GM12875 (cell line): Measurements from ENCODE around the gene FUT2.

Experiments used
- H3K4me3 ChIP-seq: one replicate; pipeline ENCODE4 v1.5.1; 2011; ENCODE audit warnings: low read depth, low read length, control low read depth
- CTCF ChIP-seq: IDR thresholded peaks from 2 replicates; pipeline ENCODE4 v1.5.1; 2011; ENCODE audit warnings: low read depth, mild to moderate bottlenecking, control low read depth, inconsistent platforms, low read length, moderate library complexity, borderline replicate concordance; ENCODE audit not compliant: insufficient read depth

The FUT2 gene

DNA sequence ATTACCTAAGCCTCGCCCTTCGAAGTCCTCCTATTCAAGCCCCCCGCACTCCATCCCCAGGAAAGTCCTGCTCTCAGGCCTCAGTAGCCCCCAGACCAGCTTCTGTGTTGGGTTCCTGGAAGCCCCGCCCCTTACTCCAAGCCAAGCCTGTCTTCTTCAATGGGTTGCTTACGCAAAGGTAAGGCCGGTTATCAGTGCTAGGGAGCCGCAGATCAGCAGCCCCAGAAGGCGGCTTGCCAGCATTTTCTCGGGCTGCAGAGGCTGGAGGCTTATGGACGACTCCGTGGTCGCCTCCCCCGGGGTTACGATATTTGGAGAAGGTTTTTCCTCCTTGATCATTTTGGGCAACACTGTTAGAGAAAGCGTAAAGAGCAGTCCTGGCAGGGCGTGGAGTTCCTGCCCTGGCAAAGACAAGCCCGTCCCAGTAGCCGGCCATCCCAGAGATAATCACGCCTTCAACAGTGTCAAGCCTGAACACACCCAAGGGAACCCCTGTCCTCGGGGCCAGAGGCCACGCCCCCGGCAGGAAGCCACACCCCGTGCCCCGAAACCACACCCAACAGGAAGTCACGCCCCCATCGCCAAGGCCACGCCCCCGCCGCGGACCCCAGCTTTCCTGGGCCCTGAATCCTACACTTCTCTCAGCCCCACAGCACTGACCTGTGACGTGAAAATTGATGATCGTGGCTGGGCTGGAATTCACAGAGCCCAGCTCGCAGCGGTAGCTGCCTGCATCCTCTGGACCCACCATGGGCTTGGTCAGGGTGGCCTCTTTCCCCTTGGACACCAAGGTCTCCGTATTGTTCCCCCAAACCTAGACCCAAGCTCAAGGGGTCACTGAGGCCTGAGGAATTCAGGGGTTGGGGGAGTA, 45.6 kb downstream of the FUT2 start:
- TF ChIP-seq CTCF, result no peak
- no peak overlapping the region for H3K4me3 ChIP-seq

DNA sequence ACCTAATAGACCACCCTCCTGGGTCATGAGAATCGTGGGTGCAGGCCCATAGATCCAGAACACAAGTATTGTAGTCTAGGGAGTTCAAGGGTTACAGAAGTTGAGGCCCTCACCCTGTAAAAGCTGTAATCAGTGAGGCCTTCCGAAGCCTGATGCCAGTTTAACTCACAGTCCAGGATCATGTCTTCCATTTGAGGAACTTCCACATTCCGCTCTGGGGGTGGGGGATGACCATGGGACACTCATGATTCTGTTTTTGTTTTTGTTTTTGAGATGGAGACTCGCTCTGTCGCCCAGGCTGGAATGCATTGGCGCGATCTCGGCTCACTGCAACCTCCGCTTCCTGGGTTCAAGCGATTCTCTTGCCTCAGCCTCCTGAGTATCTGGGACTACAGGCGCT, 46.3 kb downstream of the FUT2 start:
- no peak for TF ChIP-seq CTCF
- H3K4me3 ChIP-seq, result no peak overlapping the region

- no peak overlapping the region for H3K4me3 ChIP-seq
- TF ChIP-seq CTCF, result no peak
Observed at GRCh38 chr19:48745208-48745995, 49.6 kb downstream of the FUT2 start.

- no peak for TF ChIP-seq CTCF
- no peak overlapping the region for H3K4me3 ChIP-seq
Observed at GRCh38 chr19:48746110-48746509, 50.3 kb downstream of the FUT2 start.

DNA sequence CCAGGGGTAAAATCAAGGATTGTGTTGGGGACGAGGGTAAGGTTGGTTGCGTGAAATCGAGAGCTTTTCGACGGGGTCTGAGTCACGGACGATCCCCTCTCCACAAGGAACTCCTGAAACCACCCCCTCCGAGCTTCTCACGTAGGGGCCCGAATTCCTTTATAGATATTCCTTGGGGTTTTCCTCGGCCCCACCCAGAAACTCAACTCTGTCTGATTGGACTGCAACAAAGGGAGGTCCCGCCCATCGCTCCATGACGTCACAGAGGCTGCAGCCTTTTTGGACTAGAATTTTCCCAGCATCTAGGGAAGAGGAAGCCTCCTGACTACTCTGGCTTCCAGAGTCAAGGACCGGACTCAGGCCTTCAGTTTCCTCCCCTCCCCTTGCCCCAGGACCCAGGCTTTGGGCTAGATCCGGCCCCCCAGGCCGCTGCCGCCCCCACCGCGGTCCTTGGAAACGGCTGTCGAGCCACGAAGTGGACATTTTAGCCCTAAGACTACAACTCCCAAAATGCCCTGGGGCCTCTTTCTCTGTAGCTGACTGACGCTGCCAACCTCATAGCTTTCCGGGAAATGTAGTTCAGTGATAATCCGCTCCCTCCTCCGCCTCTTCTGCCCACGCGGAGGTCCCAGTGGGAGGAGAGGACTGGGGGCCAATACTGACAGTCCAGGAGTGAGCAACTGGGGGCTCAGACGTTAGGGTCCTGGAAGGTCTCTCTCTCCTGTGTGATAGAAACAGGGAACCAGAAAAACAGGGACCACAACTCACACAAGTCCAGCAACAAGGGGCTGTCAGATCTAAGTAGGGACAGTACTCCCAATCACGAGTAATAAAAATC, 51.2 kb downstream of the FUT2 start, which contains the start of gene IZUMO1:
TSS of gene IZUMO1 (minus strand) at position 172 of the 838 bp plus-strand sequence. CDS start 1,050 bp downstream, outside the sequence.
- TF ChIP-seq CTCF, result no peak
- no peak within 1 kb of the TSS for H3K4me3 ChIP-seq

DNA sequence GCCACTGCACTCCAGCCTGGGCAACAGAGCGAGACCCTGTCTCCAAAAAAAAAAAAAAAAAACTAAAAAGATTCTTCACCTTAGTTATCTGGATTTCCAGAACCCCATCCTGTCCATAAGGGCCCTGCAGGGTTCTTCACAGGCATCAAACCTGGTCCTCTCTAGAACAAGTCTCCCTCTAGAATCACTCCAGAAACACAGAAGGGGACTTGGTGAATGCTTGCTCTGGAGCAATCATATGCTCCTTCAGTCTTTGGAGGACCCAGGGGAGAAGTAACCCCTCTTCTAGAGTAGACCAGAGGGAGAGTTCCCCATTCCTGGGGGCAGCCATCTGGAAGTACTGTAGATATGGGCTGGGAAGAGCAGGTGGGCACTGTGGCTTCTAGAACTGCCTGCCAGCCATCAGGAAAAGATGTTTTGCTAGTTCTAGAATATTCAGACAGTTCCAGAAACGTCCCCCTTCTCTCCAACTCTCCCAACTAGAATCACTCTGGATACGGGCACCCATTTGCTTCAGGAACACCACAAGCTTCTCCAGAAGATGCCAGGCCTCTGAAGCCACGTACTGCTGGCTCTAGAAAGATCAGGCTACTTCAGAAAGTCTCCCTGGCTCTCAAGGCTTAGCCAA, 53.9 kb downstream of the FUT2 start:
- no peak overlapping the region for H3K4me3 ChIP-seq
- TF ChIP-seq CTCF, result no peak
